GM18867 (cell line): ENCODE results near the gene KCNT1.

Experiments
- ATAC-seq: cut with Tn5 transposase; IDR thresholded peaks from one replicate; pipeline ENCODE4 v1.9.1; 2021; ENCODE audit warnings: mild to moderate bottlenecking, moderate library complexity; ENCODE audit not compliant: unreplicated experiment

KCNT1 gene

DNA sequence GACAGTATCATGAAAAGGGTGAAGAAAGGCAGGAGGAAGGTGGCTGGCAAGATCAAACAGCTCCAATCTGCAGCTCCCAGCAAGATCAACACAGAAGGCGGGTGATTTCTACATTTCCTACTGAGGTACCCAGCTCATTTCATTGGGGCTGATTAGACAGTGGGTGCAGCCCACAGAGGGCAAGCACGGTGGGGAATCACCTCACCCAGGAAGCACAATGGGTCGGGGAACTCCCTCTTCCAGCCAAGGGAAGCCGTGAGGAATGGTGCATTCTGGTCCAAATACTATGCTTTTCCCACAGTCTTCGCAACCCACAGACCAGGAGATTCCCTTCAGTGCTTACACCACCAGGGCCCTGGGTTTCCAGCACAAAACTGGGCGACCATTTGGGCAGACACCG, 138.6 kb downstream of the KCNT1 start:
- no peak for ATAC-seq
